ENCODE results near the gene ARID3C.

DNA sequence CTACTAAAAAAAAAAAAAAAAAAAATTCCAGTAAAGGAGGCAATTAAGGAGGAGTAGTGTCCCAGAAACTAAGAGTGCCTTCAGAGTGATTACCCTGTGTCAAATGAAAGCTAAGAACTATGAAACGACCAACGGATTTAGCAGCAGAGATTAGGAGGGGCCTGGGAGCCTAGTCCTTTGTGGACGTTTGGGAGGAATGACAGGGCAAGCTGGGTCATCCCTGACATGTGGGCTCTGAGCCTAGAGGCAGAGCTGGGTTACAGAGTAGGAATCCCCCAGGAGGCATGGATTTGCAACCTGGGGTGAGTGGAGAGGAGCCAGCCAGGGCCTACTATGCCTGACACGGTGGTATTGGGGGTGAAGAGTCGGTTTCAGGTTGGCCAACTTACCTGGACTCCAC, 4.3 kb upstream of the ARID3C start:
- TF ChIP-seq, protein P1, sequence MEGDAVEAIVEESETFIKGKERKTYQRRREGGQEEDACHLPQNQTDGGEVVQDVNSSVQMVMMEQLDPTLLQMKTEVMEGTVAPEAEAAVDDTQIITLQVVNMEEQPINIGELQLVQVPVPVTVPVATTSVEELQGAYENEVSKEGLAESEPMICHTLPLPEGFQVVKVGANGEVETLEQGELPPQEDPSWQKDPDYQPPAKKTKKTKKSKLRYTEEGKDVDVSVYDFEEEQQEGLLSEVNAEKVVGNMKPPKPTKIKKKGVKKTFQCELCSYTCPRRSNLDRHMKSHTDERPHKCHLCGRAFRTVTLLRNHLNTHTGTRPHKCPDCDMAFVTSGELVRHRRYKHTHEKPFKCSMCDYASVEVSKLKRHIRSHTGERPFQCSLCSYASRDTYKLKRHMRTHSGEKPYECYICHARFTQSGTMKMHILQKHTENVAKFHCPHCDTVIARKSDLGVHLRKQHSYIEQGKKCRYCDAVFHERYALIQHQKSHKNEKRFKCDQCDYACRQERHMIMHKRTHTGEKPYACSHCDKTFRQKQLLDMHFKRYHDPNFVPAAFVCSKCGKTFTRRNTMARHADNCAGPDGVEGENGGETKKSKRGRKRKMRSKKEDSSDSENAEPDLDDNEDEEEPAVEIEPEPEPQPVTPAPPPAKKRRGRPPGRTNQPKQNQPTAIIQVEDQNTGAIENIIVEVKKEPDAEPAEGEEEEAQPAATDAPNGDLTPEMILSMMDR (IDR thresholded peaks at IDR 0.05; ENCODE audit: poor library complexity) = no peak
- no peak for TF ChIP-seq EZH2 (IDR thresholded peaks at IDR 0.05; ENCODE audit: borderline replicate concordance)
- TF ChIP-seq EZH2phosphoT487 (IDR thresholded peaks at IDR 0.05; ENCODE audit: low read depth, severe bottlenecking, unreplicated experiment) = no peak
